NT2/D1 (cell line): ENCODE data around the gene ACLY.
"Not testable (repeated sequence)": the region's sequence is repeated elsewhere in the genome, so short reads cannot be mapped to it uniquely, and the experiment has no call there.

Experiments used
- DNase-seq: peaks from one replicate; pipeline ENCODE4 v3.0.0-alpha.2; 2011; ENCODE audit warnings: low read depth, low spot score
- H3K27me3 ChIP-seq: 2 replicates; pipeline ENCODE4 v1.6.0; 2011; ENCODE audit warnings: mild to moderate bottlenecking; ENCODE audit not compliant: insufficient read length, insufficient read depth
- H3K36me3 ChIP-seq: 2 replicates; pipeline ENCODE4 v1.6.1; 2011; ENCODE audit warnings: mild to moderate bottlenecking, low read length, mixed read lengths; ENCODE audit not compliant: insufficient read depth, insufficient read length
- H3K4me1 ChIP-seq: 2 replicates; pipeline ENCODE4 v1.5.1; 2011; ENCODE audit not compliant: insufficient read depth, insufficient read length
- H3K4me3 ChIP-seq: 2 replicates; pipeline ENCODE4 v1.5.1; 2011; ENCODE audit warnings: low read depth; ENCODE audit not compliant: insufficient read length
- H3K9ac ChIP-seq: 2 replicates; pipeline ENCODE4 v1.6.0; 2011; ENCODE audit warnings: low read depth; ENCODE audit not compliant: insufficient read length
- H3K9me3 ChIP-seq: 2 replicates; pipeline ENCODE4 v1.5.1; 2011; ENCODE audit warnings: mild to moderate bottlenecking, low read length; ENCODE audit not compliant: insufficient read depth
- SUZ12 ChIP-seq: IDR thresholded peaks from 2 replicates; pipeline ENCODE4 v1.6.1; 2011; ENCODE audit not compliant: insufficient read length, insufficient read depth; ENCODE audit errors: extremely low read depth
- YY1 ChIP-seq: IDR thresholded peaks from 2 replicates; pipeline ENCODE4 v1.6.1; 2011; ENCODE audit not compliant: insufficient read length, insufficient read depth
- ZNF274 ChIP-seq: IDR thresholded peaks from 2 replicates; pipeline ENCODE4 v1.6.1; 2011; ENCODE audit warnings: mild to moderate bottlenecking, low read depth, low read length

ACLY gene

GRCh38 chr17:41848788-41849187 is 70.0 kb downstream of the ACLY start:
- Histone ChIP-seq H3K36me3 (peaks cover 29% of the 10 kb centered on the region), H3K9ac (no peak overlapping the region), H3K4me3 (no peak overlapping the region), H3K4me1 (no peaks in the 10 kb centered on the region), H3K27me3 (no peaks in the 10 kb centered on the region), H3K9me3 (no peaks in the 10 kb centered on the region)
- DNase-seq = no peak
- TF ChIP-seq ZNF274 (no peak), YY1 (no peak)

GRCh38 chr17:41844971-41845370 is 73.8 kb downstream of the ACLY start:
- H3K9me3 ChIP-seq = no peaks in the 10 kb centered on the region
- no peaks in the 10 kb centered on the region for H3K4me1 ChIP-seq
- H3K4me3 ChIP-seq = no peak overlapping the region
- TF ChIP-seq YY1 (no peak), ZNF274 (no peak), SUZ12 (no peak)
- H3K36me3 ChIP-seq = peaks cover 7% of the 10 kb centered on the region
- DNase-seq = no peak
- no peaks in the 10 kb centered on the region for H3K27me3 ChIP-seq
- H3K9ac ChIP-seq = no peak overlapping the region

GRCh38 chr17:41840781-41841180 is 78.0 kb downstream of the ACLY start:
- not testable (repeated sequence) for H3K9ac ChIP-seq, H3K9me3 ChIP-seq, DNase-seq, H3K36me3 ChIP-seq, H3K4me3 ChIP-seq, H3K4me1 ChIP-seq
- peaks cover 16% of the 10 kb centered on the region for H3K27me3 ChIP-seq

GRCh38 chr17:41839448-41839847 is 79.3 kb downstream of the ACLY start:
- not testable (repeated sequence) for DNase-seq

GRCh38 chr17:41837761-41838538 is 80.8 kb downstream of the ACLY start, which contains the start of gene KLHL10:
TSS of gene KLHL10 (plus strand) at chr17:41837825. CDS start at chr17:41837933, 108 bp downstream.
- H3K4me1 ChIP-seq = no peaks in the 10 kb centered on the region
- H3K9ac ChIP-seq = no peak within 1 kb of the TSS
- DNase-seq = no peak
- no peaks in the 10 kb centered on the region for H3K9me3 ChIP-seq
- no peak within 1 kb of the TSS for H3K4me3 ChIP-seq
- peaks cover 22% of the 10 kb centered on the region for H3K27me3 ChIP-seq
- no peak for TF ChIP-seq ZNF274
- no peak for TF ChIP-seq YY1
- TF ChIP-seq SUZ12 = no peak
- H3K36me3 ChIP-seq = peaks cover 13% of the 10 kb centered on the region

More at GRCh38 chr17:41839448-41839847, 79.3 kb downstream of the ACLY start:
- peaks cover 22% of the 10 kb centered on the region for H3K27me3 ChIP-seq
- not testable (repeated sequence) for H3K9ac ChIP-seq, H3K36me3 ChIP-seq, H3K4me1 ChIP-seq, H3K4me3 ChIP-seq, H3K9me3 ChIP-seq

GRCh38 chr17:41836550-41837196 is 82.1 kb downstream of the ACLY start:
- DNase-seq = no peak
- Histone ChIP-seq H3K4me1 (no peaks in the 10 kb centered on the region), H3K27me3 (peaks cover 22% of the 10 kb centered on the region), H3K9me3 (no peaks in the 10 kb centered on the region), H3K36me3 (peaks cover 25% of the 10 kb centered on the region), H3K4me3 (peak overlapping the region; percentile 19), H3K9ac (peak overlapping the region; percentile 66)
- TF ChIP-seq ZNF274 (no peak), YY1 (no peak), SUZ12 (no peak)

- no peak for DNase-seq
- H3K4me1 ChIP-seq = no peaks in the 10 kb centered on the region
- no peak for TF ChIP-seq ZNF274
- no peak for TF ChIP-seq YY1
- no peak for TF ChIP-seq SUZ12
- H3K9ac ChIP-seq = peak within 1 kb of the TSS; percentile 90
- peaks cover 22% of the 10 kb centered on the region for H3K27me3 ChIP-seq
- peak within 1 kb of the TSS; percentile 78 for H3K4me3 ChIP-seq
- no peaks in the 10 kb centered on the region for H3K9me3 ChIP-seq
- H3K36me3 ChIP-seq = peaks cover 31% of the 10 kb centered on the region
Measured at GRCh38 chr17:41835800-41836549, 82.8 kb downstream of the ACLY start, which contains the start of gene NT5C3B. TSS of gene NT5C3B (minus strand) at chr17:41836232. CDS start at chr17:41836193, 39 bp downstream.
